NB4 (cell line): ENCODE measurements around the gene MYRFL.

ENCODE experiments used
- DNase-seq: peaks from one replicate; pipeline ENCODE4 v3.0.0; 2010; ENCODE audit warnings: low read depth
- H3K4me3 ChIP-seq: one replicate; pipeline ENCODE4 v1.5.1; 2011; ENCODE audit warnings: mild to moderate bottlenecking, low read depth, low read length, moderate library complexity
- MAX ChIP-seq: IDR thresholded peaks from 2 replicates; pipeline ENCODE4 v1.6.1; 2011; ENCODE audit warnings: low read depth, low read length
- MYC ChIP-seq: IDR thresholded peaks from 2 replicates; pipeline ENCODE4 v1.6.1; 2011; ENCODE audit warnings: low read depth, low read length
- POLR2A ChIP-seq: IDR thresholded peaks from 2 replicates; pipeline ENCODE4 v1.6.1; 2011; ENCODE audit warnings: mild to moderate bottlenecking; ENCODE audit not compliant: insufficient read length; ENCODE audit errors: extremely low read depth
- TF ChIP-seq, protein P1 (sequence below): IDR thresholded peaks from one replicate; pipeline ENCODE4 v1.5.1; 2012; ENCODE audit warnings: low read depth, low read length

Gene MYRFL

GRCh38 chr12:69936214-69936731 lies 111.2 kb downstream of the MYRFL start:
- TF ChIP-seq POLR2A (no peak), MAX (no peak), MYC (no peak)
- TF ChIP-seq, protein P1, sequence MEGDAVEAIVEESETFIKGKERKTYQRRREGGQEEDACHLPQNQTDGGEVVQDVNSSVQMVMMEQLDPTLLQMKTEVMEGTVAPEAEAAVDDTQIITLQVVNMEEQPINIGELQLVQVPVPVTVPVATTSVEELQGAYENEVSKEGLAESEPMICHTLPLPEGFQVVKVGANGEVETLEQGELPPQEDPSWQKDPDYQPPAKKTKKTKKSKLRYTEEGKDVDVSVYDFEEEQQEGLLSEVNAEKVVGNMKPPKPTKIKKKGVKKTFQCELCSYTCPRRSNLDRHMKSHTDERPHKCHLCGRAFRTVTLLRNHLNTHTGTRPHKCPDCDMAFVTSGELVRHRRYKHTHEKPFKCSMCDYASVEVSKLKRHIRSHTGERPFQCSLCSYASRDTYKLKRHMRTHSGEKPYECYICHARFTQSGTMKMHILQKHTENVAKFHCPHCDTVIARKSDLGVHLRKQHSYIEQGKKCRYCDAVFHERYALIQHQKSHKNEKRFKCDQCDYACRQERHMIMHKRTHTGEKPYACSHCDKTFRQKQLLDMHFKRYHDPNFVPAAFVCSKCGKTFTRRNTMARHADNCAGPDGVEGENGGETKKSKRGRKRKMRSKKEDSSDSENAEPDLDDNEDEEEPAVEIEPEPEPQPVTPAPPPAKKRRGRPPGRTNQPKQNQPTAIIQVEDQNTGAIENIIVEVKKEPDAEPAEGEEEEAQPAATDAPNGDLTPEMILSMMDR: no peak
- no peak for DNase-seq
- H3K4me3 ChIP-seq: no peak overlapping the region

DNA sequence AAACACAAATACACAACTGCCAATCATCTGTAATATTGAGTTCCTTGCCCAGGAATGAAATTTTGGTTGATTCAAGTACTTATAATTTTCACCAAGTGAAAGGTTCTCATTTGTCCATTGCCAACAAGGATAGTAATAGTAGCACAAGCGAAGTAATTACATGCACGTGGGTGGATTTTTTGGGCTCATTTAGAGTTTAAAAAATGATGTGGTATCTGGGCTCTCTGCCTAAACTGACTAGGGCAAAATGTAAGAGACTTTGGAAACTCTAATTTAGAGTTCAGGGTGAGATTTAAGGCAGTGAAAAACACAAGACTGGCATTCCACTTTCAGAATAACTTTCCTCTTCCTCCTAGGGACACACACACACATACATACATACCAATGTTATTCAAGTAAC lies 111.7 kb downstream of the MYRFL start:
- no peak for DNase-seq
- no peak overlapping the region for H3K4me3 ChIP-seq
- TF ChIP-seq, protein P1: no peak
- no peak for TF ChIP-seq POLR2A
- TF ChIP-seq MAX: no peak
- no peak for TF ChIP-seq MYC

GRCh38 chr12:69947123-69947522 lies 122.1 kb downstream of the MYRFL start:
- DNase-seq: no peak
- no peak overlapping the region for H3K4me3 ChIP-seq
- TF ChIP-seq MAX (no peak), POLR2A (no peak), MYC (no peak)
- TF ChIP-seq, protein P1: no peak

DNA sequence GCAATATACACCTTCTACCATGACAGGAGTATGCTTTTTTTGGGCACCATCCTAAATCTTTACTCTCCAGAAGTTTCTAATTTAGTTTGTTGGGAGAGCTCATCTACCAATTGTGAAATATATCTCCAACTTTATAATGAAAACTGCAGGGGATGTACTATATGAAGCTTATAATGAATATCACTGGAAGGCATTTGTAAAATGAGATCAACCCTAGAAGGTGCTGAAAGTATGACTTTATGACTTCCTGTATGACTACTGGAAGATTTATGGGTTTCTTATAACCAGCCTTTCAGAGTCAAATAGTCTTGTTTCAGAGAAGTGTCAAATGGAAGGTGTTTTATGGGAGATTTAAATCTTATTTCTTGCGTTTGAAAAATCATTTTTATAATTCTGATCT lies 122.9 kb downstream of the MYRFL start:
- no peak overlapping the region for H3K4me3 ChIP-seq
- TF ChIP-seq POLR2A (no peak), MAX (no peak), MYC (no peak)
- TF ChIP-seq, protein P1: no peak
- DNase-seq: no peak

- no peak overlapping the region for H3K4me3 ChIP-seq
- no peak for DNase-seq
- TF ChIP-seq MAX: no peak
- TF ChIP-seq, protein P1: no peak
- no peak for TF ChIP-seq MYC
- no peak for TF ChIP-seq POLR2A
These were observed 123.8 kb downstream of the MYRFL start for GRCh38 chr12:69948851-69949250.

DNA sequence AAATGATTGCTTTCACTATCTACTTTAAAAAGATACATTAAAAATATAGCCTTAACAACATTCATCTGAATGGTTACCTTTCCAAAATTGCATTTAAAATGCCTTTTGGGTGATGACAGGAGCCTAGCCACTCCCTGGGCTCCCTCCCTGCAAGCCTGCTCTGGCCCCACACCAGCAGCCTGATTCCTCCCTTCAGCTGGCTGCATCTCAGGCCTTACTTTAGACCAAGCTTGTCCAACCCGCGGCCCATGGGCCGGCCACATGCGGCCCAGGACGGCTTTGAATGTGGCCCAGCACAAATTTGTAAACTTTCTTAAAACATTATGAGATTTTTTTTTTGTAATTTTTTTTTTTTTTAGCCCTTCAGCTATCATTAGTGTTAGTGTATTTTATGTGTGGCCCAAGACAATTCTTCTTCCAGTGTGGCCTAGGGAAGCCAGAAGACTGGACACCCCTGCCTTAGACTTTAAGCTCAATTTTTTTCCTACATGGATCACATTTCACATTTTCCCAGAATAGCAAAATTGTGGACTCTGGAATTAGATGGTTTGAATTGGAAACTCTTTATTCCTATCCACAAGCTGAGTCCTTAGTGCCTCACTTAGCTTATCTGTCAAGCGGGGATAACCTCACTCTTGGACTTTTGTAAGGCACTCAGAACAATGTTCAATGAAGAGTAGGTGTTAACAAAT lies 124.4 kb downstream of the MYRFL start:
- no peak for DNase-seq
- no peak overlapping the region for H3K4me3 ChIP-seq
- TF ChIP-seq, protein P1: no peak
- TF ChIP-seq MAX (no peak), MYC (no peak), POLR2A (no peak)
